RWPE1 (cell line): Measurements from ENCODE around the gene AFF2.

Source experiments
- CTCF ChIA-PET: fragments of 350-600 bp; sonication (Branson Sonifier 250); formaldehyde crosslinking; extraction: SDS; loops from one replicate; lab custom pipeline; 2021; lab: Yijun Ruan, JAX
- POLR2A ChIA-PET: fragments of 400-600 bp; formaldehyde crosslinking; extraction: SDS; loops from one replicate; lab custom pipeline; 2020; ENCODE audit warnings: antibody characterized with exemption; ENCODE audit not compliant: low non-redundant PET; lab: Yijun Ruan, JAX
- DNase-seq: peaks from one replicate; pipeline ENCODE4 v3.0.0; 2012; ENCODE audit warnings: low spot score
- H3K27ac ChIP-seq: fragments of 450-650 bp; 2 replicates; pipeline ENCODE4 v1.5.1; 2017
- TF ChIP-seq, protein P1 (sequence below): fragments of 450-650 bp; conservative IDR thresholded peaks from 2 replicates; pipeline ENCODE4 v1.5.1; 2017; ENCODE audit warnings: low read depth, mild to moderate bottlenecking

Gene AFF2

GRCh38 chrX:148540114-148540513, 39.7 kb downstream of the AFF2 start:
- CTCF ChIA-PET: interaction anchor here (0.6 kb wide), 1 partner anchor 16 kb away, joined by 3 read pairs; no protein-coding TSS in a partner anchor
- no peak overlapping the region for H3K27ac ChIP-seq
- POLR2A ChIA-PET: no interaction called here
- TF ChIP-seq, protein P1, sequence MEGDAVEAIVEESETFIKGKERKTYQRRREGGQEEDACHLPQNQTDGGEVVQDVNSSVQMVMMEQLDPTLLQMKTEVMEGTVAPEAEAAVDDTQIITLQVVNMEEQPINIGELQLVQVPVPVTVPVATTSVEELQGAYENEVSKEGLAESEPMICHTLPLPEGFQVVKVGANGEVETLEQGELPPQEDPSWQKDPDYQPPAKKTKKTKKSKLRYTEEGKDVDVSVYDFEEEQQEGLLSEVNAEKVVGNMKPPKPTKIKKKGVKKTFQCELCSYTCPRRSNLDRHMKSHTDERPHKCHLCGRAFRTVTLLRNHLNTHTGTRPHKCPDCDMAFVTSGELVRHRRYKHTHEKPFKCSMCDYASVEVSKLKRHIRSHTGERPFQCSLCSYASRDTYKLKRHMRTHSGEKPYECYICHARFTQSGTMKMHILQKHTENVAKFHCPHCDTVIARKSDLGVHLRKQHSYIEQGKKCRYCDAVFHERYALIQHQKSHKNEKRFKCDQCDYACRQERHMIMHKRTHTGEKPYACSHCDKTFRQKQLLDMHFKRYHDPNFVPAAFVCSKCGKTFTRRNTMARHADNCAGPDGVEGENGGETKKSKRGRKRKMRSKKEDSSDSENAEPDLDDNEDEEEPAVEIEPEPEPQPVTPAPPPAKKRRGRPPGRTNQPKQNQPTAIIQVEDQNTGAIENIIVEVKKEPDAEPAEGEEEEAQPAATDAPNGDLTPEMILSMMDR: no peak
- no peak for DNase-seq

GRCh38 chrX:148540671-148541583, 40.5 kb downstream of the AFF2 start:
- ChIA-PET POLR2A (no interaction called here), CTCF (interaction anchor here (0.6 kb wide), 1 partner anchor 15 kb away, joined by 3 read pairs; no protein-coding TSS in a partner anchor)
- TF ChIP-seq, protein P1: no peak
- no peak for DNase-seq
- H3K27ac ChIP-seq: no peak overlapping the region

DNA sequence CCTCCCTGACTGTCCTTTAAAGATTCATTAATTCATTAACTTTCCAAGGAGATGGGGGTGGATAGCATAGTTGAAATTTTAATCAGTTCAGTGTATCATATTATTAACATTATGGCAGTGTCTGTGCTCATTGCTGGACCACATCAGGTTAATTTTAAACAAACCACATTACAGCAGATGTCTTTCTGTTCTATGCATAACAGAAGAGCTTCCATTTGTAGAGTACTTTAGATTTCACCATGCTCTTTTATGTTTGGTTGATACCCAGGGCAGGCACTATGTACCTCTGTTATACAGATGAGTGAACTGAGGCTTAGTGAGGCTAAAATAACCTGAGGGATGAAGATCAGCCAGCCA, 41.1 kb downstream of the AFF2 start:
- TF ChIP-seq, protein P1: no peak
- CTCF ChIA-PET: no interaction called here
- no peak overlapping the region for H3K27ac ChIP-seq
- POLR2A ChIA-PET: no interaction called here
- no peak for DNase-seq

- ChIA-PET CTCF (no interaction called here), POLR2A (no interaction called here)
- no peak overlapping the region for H3K27ac ChIP-seq
- TF ChIP-seq, protein P1: no peak
- DNase-seq: no peak
Observed at GRCh38 chrX:148542481-148543255, 42.3 kb downstream of the AFF2 start.

DNA sequence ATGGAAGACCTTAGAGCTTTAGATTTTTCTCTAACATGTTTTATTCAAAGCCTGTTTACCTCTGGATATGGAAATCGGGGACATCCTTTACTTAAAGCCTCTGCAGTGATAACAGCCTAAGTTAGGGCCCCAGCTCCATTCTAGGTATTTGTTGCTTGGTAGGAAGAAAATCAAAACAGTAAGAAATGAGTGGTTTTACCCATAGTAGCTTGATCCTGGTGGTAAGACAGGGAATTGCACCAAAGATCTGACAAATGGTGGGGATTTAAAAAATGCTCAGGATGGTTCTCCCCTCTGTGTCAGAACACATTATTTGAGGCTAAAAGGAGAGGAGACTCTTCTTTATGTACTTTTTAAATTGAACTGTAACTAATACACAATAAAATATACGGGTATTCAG, 52.4 kb downstream of the AFF2 start:
- POLR2A ChIA-PET: no interaction called here
- H3K27ac ChIP-seq: no peak overlapping the region
- no peak for DNase-seq
- TF ChIP-seq, protein P1: no peak
- CTCF ChIA-PET: interaction anchor here (0.8 kb wide), 1 partner anchor 42 kb away, joined by 3 read pairs; no protein-coding TSS in a partner anchor

GRCh38 chrX:148555101-148555500, 54.7 kb downstream of the AFF2 start:
- no peak for DNase-seq
- H3K27ac ChIP-seq: no peak overlapping the region
- ChIA-PET CTCF (no interaction called here), POLR2A (no interaction called here)
- TF ChIP-seq, protein P1: no peak
